Naive thymus-derived CD4-positive, alpha-beta T cell (primary cell): Measurements from ENCODE around the gene TP73. TPM values are rescaled to one million over a fixed set of nuclear protein-coding genes. Genes with fewer than 3 reads are reported as not detected.

Experiments used
- ATAC-seq: fragments of 150-1000 bp; cut with Tn5 transposase; 2 replicates; pipeline ENCODE4 v1.10.0; 2021; ENCODE audit warnings: mild to moderate bottlenecking, moderate library complexity
- CTCF ChIA-PET: fragments of 350-600 bp; sonication (Branson Sonifier 250); formaldehyde crosslinking; loops from one replicate; lab custom pipeline; 2021; ENCODE audit warnings: antibody characterized with exemption; lab: Charles Lee
- POLR2A ChIA-PET: fragments of 350-600 bp; sonication (Branson Sonifier 250); formaldehyde crosslinking; loops from one replicate; lab custom pipeline; 2021; ENCODE audit warnings: antibody characterized with exemption, inconsistent platforms; lab: Charles Lee
- DNase-seq, 9 donors: peaks; one replicate each; pipeline versions ENCODE4 v3.0.0 to v3.0.0-alpha.2; 2020 to 2022; ENCODE audit warnings: mixed read lengths in 1 of 9
- H3K27ac ChIP-seq: one replicate; pipeline ENCODE4 v1.7.0; 2013; ENCODE audit warnings: mild to moderate bottlenecking, low read depth, low read length, moderate library complexity
- H3K27me3 ChIP-seq, 2 donors: one replicate each; pipeline ENCODE4 v1.7.0; 2013; ENCODE audit warnings: low read length in 2 of 2, mild to moderate bottlenecking in 2 of 2, moderate library complexity in 2 of 2; ENCODE audit not compliant: control insufficient read depth in 2 of 2, insufficient read depth in 2 of 2
- H3K36me3 ChIP-seq, 3 experiments: 1 replicate in 2 of 3; 2 replicates in 1 of 3; pipeline ENCODE4 v1.7.0; 2013; ENCODE audit warnings: low read length in 3 of 3, mild to moderate bottlenecking in 3 of 3, moderate library complexity in 1 of 3; ENCODE audit not compliant: insufficient read depth in 3 of 3, control insufficient read depth in 2 of 3
- H3K4me1 ChIP-seq, 2 donors: one replicate each; pipeline ENCODE4 v1.7.0; 2013; ENCODE audit warnings: low read length in 2 of 2, mild to moderate bottlenecking in 2 of 2, moderate library complexity in 1 of 2; ENCODE audit not compliant: control insufficient read depth in 2 of 2, insufficient read depth in 2 of 2
- H3K4me3 ChIP-seq: 2 replicates; pipeline ENCODE4 v1.7.0; 2013; ENCODE audit warnings: mild to moderate bottlenecking, low read length
- H3K9me3 ChIP-seq, 3 experiments: 1 replicate in 2 of 3; 2 replicates in 1 of 3; pipeline ENCODE4 v1.7.0; 2013; ENCODE audit warnings: low read length in 3 of 3; ENCODE audit not compliant: control insufficient read depth in 2 of 3
- H3K27ac Mint-ChIP-seq, 9 donors: one replicate each; pipeline ENCODE4 v1.8.0; 2020 to 2022; ENCODE audit warnings: mixed read lengths in 9 of 9, mild to moderate bottlenecking in 8 of 9, moderate library complexity in 5 of 9, inconsistent platforms in 2 of 9
- H3K27me3 Mint-ChIP-seq, 5 donors: one replicate each; pipeline ENCODE4 v1.8.0; 2021 to 2022; ENCODE audit warnings: mixed read lengths in 5 of 5, mild to moderate bottlenecking in 1 of 5
- H3K36me3 Mint-ChIP-seq, 5 donors: one replicate each; pipeline ENCODE4 v1.8.0; 2020 to 2022; ENCODE audit warnings: mixed read lengths in 5 of 5, mild to moderate bottlenecking in 3 of 5, inconsistent platforms in 1 of 5
- H3K4me1 Mint-ChIP-seq, 7 donors: one replicate each; pipeline ENCODE4 v1.8.0; 2020 to 2022; ENCODE audit warnings: mixed read lengths in 7 of 7, mild to moderate bottlenecking in 3 of 7, inconsistent platforms in 1 of 7
- H3K4me3 Mint-ChIP-seq, 10 donors: one replicate each; pipeline ENCODE4 v1.8.0; 2020 to 2022; ENCODE audit warnings: mild to moderate bottlenecking in 10 of 10, mixed read lengths in 10 of 10, moderate library complexity in 6 of 10, inconsistent platforms in 2 of 10
- H3K9me3 Mint-ChIP-seq, 11 donors: one replicate each; pipeline ENCODE4 v1.8.0; 2020 to 2022; ENCODE audit warnings: mixed read lengths in 11 of 11, mild to moderate bottlenecking in 4 of 11, inconsistent platforms in 1 of 11, moderate library complexity in 1 of 11
- intact Hi-C, 2 donors: fragments of 100-400 bp; cut with micrococcal nuclease; formaldehyde crosslinking; loops; one replicate each; pipeline ENCODE4 v1.15.1; 2023
- polyA plus RNA-seq, 2 donors: library from polyadenylated mRNA; unstranded; fragments of 300-500 nt; fragmentation: Illumina TruSeq; gene quantifications; one replicate each; pipeline ENCODE4 v1.2.3, GENCODE V29; 2021
- total RNA-seq, 6 experiments: library from RNA in 5 of 6; stranded (reverse) in 5 of 6; gene quantifications; 1 replicate in 5 of 6; 2 replicates in 1 of 6; pipeline ENCODE4 v1.2.3 and lab custom pipeline; 2021 to 2026

TP73 gene
- total and polyA plus RNA-seq, 7 experiments from 2014 or later: 0.03 to 2.4 (median 0.15) TPM; not detected in 2

- peaks cover 0 to 18% (median 12%) of the 10 kb centered on the region in 5 donors for H3K27me3 Mint-ChIP-seq
- Histone ChIP-seq H3K27ac (no peak overlapping the region), H3K27me3 (peaks cover 0 to 3% of the 10 kb centered on the region in 2 donors), H3K4me3 (no peak overlapping the region), H3K9me3 (no peaks in the 10 kb centered on the region), H3K36me3 (no peaks in the 10 kb centered on the region), H3K4me1 (no peaks in the 10 kb centered on the region)
- POLR2A ChIA-PET: no interaction called here
- DNase-seq (no peak), ATAC-seq (no peak)
- no peak overlapping the region for H3K4me3 Mint-ChIP-seq
- H3K36me3 Mint-ChIP-seq: no peaks in the 10 kb centered on the region
- intact Hi-C loops: no loop called here
- H3K9me3 Mint-ChIP-seq: no peaks in the 10 kb centered on the region
- CTCF ChIA-PET: interaction anchor here (1.1 kb wide), 1 partner anchor 9 kb away, joined by 3 read pairs; no protein-coding TSS in a partner anchor
- peaks cover 0 to 2% (median 0%) of the 10 kb centered on the region in 7 donors for H3K4me1 Mint-ChIP-seq
- no peak overlapping the region for H3K27ac Mint-ChIP-seq
These were observed 59.1 kb downstream of the TP73 start for GRCh38 chr1:3711381-3711779.

- peaks cover 0 to 2% (median 0%) of the 10 kb centered on the region in 7 donors for H3K4me1 Mint-ChIP-seq
- no peak for DNase-seq
- CTCF ChIA-PET: no interaction called here
- peaks cover 0 to 3% of the 10 kb centered on the region in 2 donors for H3K27me3 ChIP-seq
- H3K4me1 ChIP-seq: no peaks in the 10 kb centered on the region
- H3K36me3 Mint-ChIP-seq: no peaks in the 10 kb centered on the region
- no peak overlapping the region for H3K27ac ChIP-seq
- H3K27me3 Mint-ChIP-seq: peaks cover 0 to 18% (median 12%) of the 10 kb centered on the region in 5 donors
- POLR2A ChIA-PET: no interaction called here
- intact Hi-C loops: no loop called here
- no peaks in the 10 kb centered on the region for H3K9me3 Mint-ChIP-seq
- H3K4me3 Mint-ChIP-seq: no peak overlapping the region
- H3K4me3 ChIP-seq: no peak overlapping the region
- H3K9me3 ChIP-seq: no peaks in the 10 kb centered on the region
- ATAC-seq: no peak
- peak overlapping the region in 1 of 9 donors; percentile 6 for H3K27ac Mint-ChIP-seq
- no peaks in the 10 kb centered on the region for H3K36me3 ChIP-seq
These were observed 59.6 kb downstream of the TP73 start for GRCh38 chr1:3711780-3712451.

GRCh38 chr1:3712573-3713535 is 60.5 kb downstream of the TP73 start:
- CTCF ChIA-PET: no interaction called here

GRCh38 chr1:3713840-3714239 is 61.5 kb downstream of the TP73 start:
- Histone ChIP-seq H3K27me3 (no peaks in the 10 kb centered on the region), H3K4me3 (no peak overlapping the region), H3K27ac (no peak overlapping the region), H3K36me3 (no peaks in the 10 kb centered on the region), H3K9me3 (no peaks in the 10 kb centered on the region), H3K4me1 (no peaks in the 10 kb centered on the region)
- ChIA-PET CTCF (interaction anchor here (1.3 kb wide), 1 partner anchor 261 kb away, joined by 5 read pairs; no protein-coding TSS in a partner anchor), POLR2A (no interaction called here)
- H3K36me3 Mint-ChIP-seq: no peaks in the 10 kb centered on the region
- H3K4me3 Mint-ChIP-seq: no peak overlapping the region
- no peaks in the 10 kb centered on the region for H3K9me3 Mint-ChIP-seq
- H3K27me3 Mint-ChIP-seq: peaks cover 0 to 13% (median 7%) of the 10 kb centered on the region in 5 donors
- intact Hi-C loops: no loop called here
- no peak for DNase-seq
- H3K27ac Mint-ChIP-seq: no peak overlapping the region
- H3K4me1 Mint-ChIP-seq: peaks cover 0 to 2% (median 0%) of the 10 kb centered on the region in 7 donors
- ATAC-seq: no peak

More at GRCh38 chr1:3712573-3713535, 60.5 kb downstream of the TP73 start:
- intact Hi-C loops: no loop called here
- Histone ChIP-seq H3K4me1 (no peaks in the 10 kb centered on the region), H3K27ac (no peak overlapping the region), H3K9me3 (no peaks in the 10 kb centered on the region), H3K36me3 (no peaks in the 10 kb centered on the region), H3K27me3 (peaks cover 0 to 3% of the 10 kb centered on the region in 2 donors), H3K4me3 (no peak overlapping the region)
- Mint-ChIP-seq H3K36me3 (no peaks in the 10 kb centered on the region), H3K27ac (no peak overlapping the region), H3K9me3 (no peaks in the 10 kb centered on the region), H3K27me3 (peaks cover 0 to 18% (median 11%) of the 10 kb centered on the region in 5 donors), H3K4me3 (no peak overlapping the region), H3K4me1 (peaks cover 0 to 2% (median 0%) of the 10 kb centered on the region in 7 donors)
- ATAC-seq (no peak), DNase-seq (no peak)
- POLR2A ChIA-PET: no interaction called here

- no peak overlapping the region for H3K27ac Mint-ChIP-seq
- intact Hi-C loops: no loop called here
- H3K4me1 ChIP-seq: no peaks in the 10 kb centered on the region
- DNase-seq (no peak), ATAC-seq (no peak)
- no peaks in the 10 kb centered on the region for H3K9me3 Mint-ChIP-seq
- H3K27me3 ChIP-seq: no peaks in the 10 kb centered on the region
- no peaks in the 10 kb centered on the region for H3K36me3 ChIP-seq
- H3K4me3 ChIP-seq: no peak overlapping the region
- peaks cover 0 to 13% (median 7%) of the 10 kb centered on the region in 5 donors for H3K27me3 Mint-ChIP-seq
- peaks cover 0 to 2% (median 0%) of the 10 kb centered on the region in 7 donors for H3K4me1 Mint-ChIP-seq
- no peak overlapping the region for H3K4me3 Mint-ChIP-seq
- H3K27ac ChIP-seq: no peak overlapping the region
- no peaks in the 10 kb centered on the region for H3K36me3 Mint-ChIP-seq
- POLR2A ChIA-PET: no interaction called here
- H3K9me3 ChIP-seq: no peaks in the 10 kb centered on the region
- CTCF ChIA-PET: interaction anchor here (1.3 kb wide), 1 partner anchor 261 kb away, joined by 5 read pairs; no protein-coding TSS in a partner anchor
These were observed 62.0 kb downstream of the TP73 start for GRCh38 chr1:3714284-3714741.

GRCh38 chr1:3714814-3715213 is 62.5 kb downstream of the TP73 start:
- Histone ChIP-seq H3K36me3 (no peaks in the 10 kb centered on the region), H3K4me1 (no peaks in the 10 kb centered on the region), H3K27ac (no peak overlapping the region), H3K4me3 (no peak overlapping the region), H3K9me3 (no peaks in the 10 kb centered on the region), H3K27me3 (no peaks in the 10 kb centered on the region)
- Mint-ChIP-seq H3K4me3 (no peak overlapping the region), H3K9me3 (no peaks in the 10 kb centered on the region), H3K4me1 (peaks cover 0 to 4% (median 0%) of the 10 kb centered on the region in 7 donors), H3K27ac (no peak overlapping the region), H3K27me3 (peaks cover 0 to 13% (median 7%) of the 10 kb centered on the region in 5 donors), H3K36me3 (no peaks in the 10 kb centered on the region)
- ChIA-PET CTCF (interaction anchor here (1.3 kb wide), 1 partner anchor 262 kb away, joined by 5 read pairs; no protein-coding TSS in a partner anchor), POLR2A (no interaction called here)
- intact Hi-C loops: no loop called here
- ATAC-seq (no peak), DNase-seq (no peak)
